Thymus (tissue), 11 donors: ENCODE data around the gene CNKSR3. TPM values are rescaled to one million over a fixed set of nuclear protein-coding genes. Genes with fewer than 3 reads are reported as not detected.

Experiments used
- DNase-seq, 9 donors: peaks; one replicate each; pipeline ENCODE4 v3.0.0-alpha.2; 2013; ENCODE audit warnings: low spot score in 9 of 9, low read depth in 6 of 9, missing footprints in 1 of 9
- H3K27ac ChIP-seq, 2 donors: one replicate each; pipeline ENCODE4 v1.5.1; 2013; ENCODE audit warnings: control low read depth in 1 of 2, low read depth in 1 of 2, low read length in 1 of 2, mild to moderate bottlenecking in 1 of 2, moderate library complexity in 1 of 2
- H3K27me3 ChIP-seq, 2 donors: one replicate each; pipeline ENCODE4 v1.5.1; 2013; ENCODE audit warnings: low read length in 1 of 2; ENCODE audit not compliant: control insufficient read depth in 2 of 2, insufficient read depth in 1 of 2
- H3K36me3 ChIP-seq, 2 donors: one replicate each; pipeline ENCODE4 v1.5.1; 2013; ENCODE audit warnings: low read length in 1 of 2, mild to moderate bottlenecking in 1 of 2, moderate library complexity in 1 of 2; ENCODE audit not compliant: control insufficient read depth in 2 of 2, insufficient read depth in 2 of 2
- H3K4me1 ChIP-seq, 2 donors: one replicate each; pipeline ENCODE4 v1.5.1; 2013; ENCODE audit warnings: low read length in 2 of 2; ENCODE audit not compliant: control insufficient read depth in 2 of 2, insufficient read depth in 2 of 2
- H3K4me3 ChIP-seq, 2 donors: one replicate each; pipeline ENCODE4 v1.5.1; 2013; ENCODE audit warnings: low read length in 2 of 2, control low read depth in 1 of 2, mild to moderate bottlenecking in 1 of 2
- H3K9me3 ChIP-seq, 2 donors: one replicate each; pipeline ENCODE4 v1.5.1; 2013; ENCODE audit warnings: low read length in 1 of 2, mild to moderate bottlenecking in 1 of 2; ENCODE audit not compliant: control insufficient read depth in 2 of 2, insufficient read depth in 1 of 2
- WGBS: extraction: QIAGEN DNeasy Blood & Tissue Kit; methylation state at CpG from one replicate; pipeline ENCODE4 v1.1.7; 2013; 5-methylcytosine and 5-hydroxymethylcytosine counted together
- polyA plus RNA-seq: library from polyadenylated mRNA; stranded (reverse); fragments of 200-250 nt; gene quantifications from one replicate; pipeline ENCODE4 v1.2.3, GENCODE V29; 2013
- total RNA-seq: library from RNA; stranded (reverse); fragments of 120-200 nt; gene quantifications from one replicate; pipeline ENCODE4 v1.2.4, GENCODE V29; 2013
- donor health status: healthy.

Gene CNKSR3
- total and polyA plus RNA-seq, 2 donors, result 5.4 to 8.2 TPM

DNA sequence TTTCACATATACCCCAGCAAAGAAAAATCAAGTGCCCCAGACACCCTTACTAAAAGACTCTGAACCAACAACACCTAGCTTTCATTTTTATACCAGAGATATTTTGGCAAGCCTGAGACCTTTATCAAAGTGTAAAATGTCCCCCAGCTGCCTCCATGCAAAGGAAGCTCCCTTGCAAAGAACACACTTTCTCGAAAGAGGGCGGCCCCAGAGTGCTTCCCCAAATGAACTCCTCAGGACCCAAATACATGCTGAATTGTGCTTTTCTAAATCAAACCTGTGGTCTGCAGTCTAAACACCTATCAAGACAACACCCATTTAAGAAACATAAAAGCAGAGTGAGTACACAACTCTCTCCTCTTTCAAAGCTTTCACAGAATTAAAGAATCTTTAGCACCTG lies 154.4 kb downstream of the CNKSR3 start:
- H3K36me3 ChIP-seq, result no peaks in the 10 kb centered on the region
- 93% methylated on average over 2 of the region's 2 CpGs for WGBS
- H3K4me3 ChIP-seq, result no peak overlapping the region
- H3K4me1 ChIP-seq, result peaks cover 0 to 7% of the 10 kb centered on the region in 2 donors
- H3K27me3 ChIP-seq, result no peaks in the 10 kb centered on the region
- DNase-seq, result no peak
- peak overlapping the region in 1 of 2 donors; percentile 18 for H3K27ac ChIP-seq
- no peaks in the 10 kb centered on the region for H3K9me3 ChIP-seq

- WGBS, result 94% methylated on average over 8 of the region's 8 CpGs
Observed at GRCh38 chr6:154354265-154354777, 156.2 kb downstream of the CNKSR3 start.

GRCh38 chr6:154353626-154354025 lies 156.9 kb downstream of the CNKSR3 start:
- no peaks in the 10 kb centered on the region for H3K4me1 ChIP-seq
- no peaks in the 10 kb centered on the region for H3K9me3 ChIP-seq
- no peak overlapping the region for H3K4me3 ChIP-seq
- H3K27ac ChIP-seq, result no peak overlapping the region
- DNase-seq, result no peak
- no peaks in the 10 kb centered on the region for H3K27me3 ChIP-seq
- no peaks in the 10 kb centered on the region for H3K36me3 ChIP-seq
- WGBS, result 96% methylated on average over 1 of the region's 1 CpG

More at GRCh38 chr6:154354265-154354777, 156.2 kb downstream of the CNKSR3 start:
- Histone ChIP-seq H3K27me3 (no peaks in the 10 kb centered on the region), H3K4me1 (peaks cover 0 to 4% of the 10 kb centered on the region in 2 donors), H3K36me3 (no peaks in the 10 kb centered on the region), H3K27ac (no peak overlapping the region), H3K9me3 (no peaks in the 10 kb centered on the region), H3K4me3 (no peak overlapping the region)
- no peak for DNase-seq

DNA sequence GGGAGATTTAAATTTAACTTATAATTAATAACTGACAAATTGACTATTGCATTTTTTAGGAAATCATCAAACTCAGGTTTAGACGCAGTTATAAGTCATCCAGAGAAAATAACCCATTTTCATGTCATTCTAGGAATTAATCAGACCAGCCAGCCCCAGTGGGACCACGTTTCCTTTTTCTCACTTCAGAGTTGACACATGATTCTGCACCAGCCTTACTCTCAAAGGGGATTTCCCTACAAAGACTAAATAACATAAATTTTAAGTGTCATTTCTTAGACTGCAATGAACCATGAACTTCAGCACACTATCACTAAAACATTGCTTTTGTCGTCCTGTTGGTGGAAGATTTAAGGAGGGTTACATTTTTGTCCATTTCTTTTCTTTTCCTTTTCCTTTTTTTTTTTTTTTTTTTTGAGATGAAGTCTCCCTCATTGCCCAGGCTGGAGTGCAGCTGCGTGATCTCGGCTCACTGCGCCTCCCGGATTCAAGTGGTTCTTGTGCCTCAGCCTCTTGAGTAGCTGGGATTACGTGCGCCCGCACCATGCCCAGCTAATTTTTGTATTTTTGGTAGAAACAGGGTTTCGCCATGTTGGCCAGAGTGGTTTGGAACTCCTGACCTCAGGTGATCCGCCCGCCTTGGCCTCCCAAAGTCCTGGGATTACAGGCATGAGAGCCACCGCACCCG lies 157.4 kb downstream of the CNKSR3 start:
- WGBS, result 88% methylated on average over 15 of the region's 15 CpGs
- H3K27ac ChIP-seq, result no peak overlapping the region
- H3K4me3 ChIP-seq, result no peak overlapping the region
- peak in 1 of 9 donors; percentile 18 for DNase-seq
- H3K4me1 ChIP-seq, result no peaks in the 10 kb centered on the region
- H3K36me3 ChIP-seq, result no peaks in the 10 kb centered on the region
- no peaks in the 10 kb centered on the region for H3K9me3 ChIP-seq
- no peaks in the 10 kb centered on the region for H3K27me3 ChIP-seq

DNA sequence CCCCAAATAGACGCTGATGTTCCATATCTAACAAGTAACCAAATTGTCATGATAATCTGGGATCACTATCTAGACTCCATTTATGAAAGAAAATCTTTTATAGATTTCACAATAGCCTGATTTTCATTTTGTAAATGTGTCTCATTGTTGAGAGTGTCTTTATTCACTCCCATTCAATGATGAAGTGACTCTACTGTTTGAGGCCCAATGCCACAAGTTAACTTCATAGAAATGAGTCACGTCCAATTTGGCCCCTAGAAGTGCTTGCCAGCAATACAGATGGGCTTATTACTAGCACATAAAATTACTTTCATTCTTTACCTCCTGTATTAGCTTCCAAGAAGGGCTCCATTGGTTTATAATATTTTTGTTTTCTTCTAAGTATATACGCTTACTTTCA lies 160.2 kb downstream of the CNKSR3 start:
- H3K9me3 ChIP-seq, result no peaks in the 10 kb centered on the region
- H3K4me3 ChIP-seq, result no peak overlapping the region
- DNase-seq, result no peak
- no peak overlapping the region for H3K27ac ChIP-seq
- H3K36me3 ChIP-seq, result no peaks in the 10 kb centered on the region
- H3K4me1 ChIP-seq, result no peaks in the 10 kb centered on the region
- 96% methylated on average over 3 of the region's 3 CpGs for WGBS
- H3K27me3 ChIP-seq, result no peaks in the 10 kb centered on the region

- Histone ChIP-seq H3K4me1 (no peaks in the 10 kb centered on the region), H3K27ac (no peak overlapping the region), H3K36me3 (no peaks in the 10 kb centered on the region), H3K4me3 (no peak overlapping the region), H3K9me3 (no peaks in the 10 kb centered on the region), H3K27me3 (no peaks in the 10 kb centered on the region)
- WGBS, result 98% methylated on average over 6 of the region's 6 CpGs
- DNase-seq, result no peak
Observed at GRCh38 chr6:154347981-154348380, 162.5 kb downstream of the CNKSR3 start.

- Histone ChIP-seq H3K9me3 (no peaks in the 10 kb centered on the region), H3K27me3 (no peaks in the 10 kb centered on the region), H3K4me3 (no peak overlapping the region), H3K27ac (no peak overlapping the region), H3K4me1 (no peaks in the 10 kb centered on the region), H3K36me3 (no peaks in the 10 kb centered on the region)
- WGBS, result 97% methylated on average over 4 of the region's 4 CpGs
- no peak for DNase-seq
Observed at GRCh38 chr6:154345811-154346210, 164.7 kb downstream of the CNKSR3 start.

DNA sequence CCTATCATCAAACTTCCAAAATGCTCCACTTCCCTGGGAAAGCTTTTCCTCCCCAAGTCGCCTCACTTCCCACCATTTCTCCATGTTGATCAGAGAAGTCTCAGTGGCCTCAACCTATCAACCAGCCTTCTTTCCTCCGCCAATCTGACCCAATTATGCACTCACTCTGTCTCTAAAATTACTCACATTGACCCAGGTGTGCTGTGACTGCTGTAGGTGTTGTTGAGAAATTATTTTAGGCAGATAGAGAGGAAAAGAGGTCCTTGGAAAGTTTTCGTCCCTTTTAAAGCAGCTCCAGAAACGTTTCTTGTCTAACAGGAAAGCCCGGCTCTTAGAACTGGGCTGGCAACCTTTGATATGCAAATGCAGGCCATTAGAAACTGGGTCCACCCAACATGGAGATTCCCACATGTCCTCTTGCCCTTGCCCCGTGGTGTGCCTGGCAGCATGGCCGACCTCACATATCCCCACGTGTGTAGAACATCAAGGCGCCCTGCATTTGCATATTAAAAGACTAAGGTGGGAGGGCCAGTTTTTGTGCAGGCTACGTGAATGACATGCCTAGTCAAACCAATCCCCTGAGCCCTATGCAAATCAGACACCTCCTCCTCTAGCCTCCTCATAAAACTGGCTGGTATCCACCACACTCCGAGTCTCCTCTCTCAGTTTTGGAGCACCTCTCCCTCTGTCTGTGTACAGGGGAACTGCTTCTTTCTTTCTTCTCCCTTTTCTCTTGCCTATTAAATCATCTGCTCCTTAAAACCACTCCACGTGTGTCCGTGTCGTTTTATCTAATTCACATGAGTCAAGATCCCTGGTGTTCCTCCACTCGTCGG lies 166.8 kb downstream of the CNKSR3 start:
- no peak for DNase-seq

GRCh38 chr6:154341871-154342270 lies 168.6 kb downstream of the CNKSR3 start:
- Histone ChIP-seq H3K27me3 (no peaks in the 10 kb centered on the region), H3K4me3 (no peak overlapping the region), H3K36me3 (no peaks in the 10 kb centered on the region), H3K9me3 (no peaks in the 10 kb centered on the region), H3K4me1 (no peaks in the 10 kb centered on the region), H3K27ac (no peak overlapping the region)
- 85% methylated on average over 5 of the region's 5 CpGs for WGBS
- DNase-seq, result no peak

More for the DNA sequence above, 166.8 kb downstream of the CNKSR3 start:
- no peaks in the 10 kb centered on the region for H3K36me3 ChIP-seq
- 90% methylated on average over 16 of the region's 16 CpGs for WGBS
- no peak overlapping the region for H3K27ac ChIP-seq
- no peaks in the 10 kb centered on the region for H3K27me3 ChIP-seq
- no peaks in the 10 kb centered on the region for H3K9me3 ChIP-seq
- no peaks in the 10 kb centered on the region for H3K4me1 ChIP-seq
- no peak overlapping the region for H3K4me3 ChIP-seq
